Activated CD4-positive, alpha-beta T cell treated with anti-CD3 and anti-CD28 coated beads, Interleukin-2, amount 50 U/mL, for 4 hours (primary cell): ENCODE results near the gene APOBEC3B.
"Not testable (repeated sequence)": the region's sequence is repeated elsewhere in the genome, so short reads cannot be mapped to it uniquely, and the experiment has no call there.

Experiments used
- DNase-seq, 2 experiments: peaks; one replicate each; pipeline ENCODE4 v3.0.0-alpha.2; 2020

The APOBEC3B gene

GRCh38 chr22:38968801-38969200 lies 13.3 kb upstream of the APOBEC3B start:
- DNase-seq = no peak

- DNase-seq = no peak
These were observed 11.6 kb upstream of the APOBEC3B start for GRCh38 chr22:38970551-38970950.

- no peak for DNase-seq
These were observed 10.9 kb upstream of the APOBEC3B start for GRCh38 chr22:38971202-38971601.

- DNase-seq = no peak
These were observed 10.4 kb upstream of the APOBEC3B start for GRCh38 chr22:38971791-38972190.

DNA sequence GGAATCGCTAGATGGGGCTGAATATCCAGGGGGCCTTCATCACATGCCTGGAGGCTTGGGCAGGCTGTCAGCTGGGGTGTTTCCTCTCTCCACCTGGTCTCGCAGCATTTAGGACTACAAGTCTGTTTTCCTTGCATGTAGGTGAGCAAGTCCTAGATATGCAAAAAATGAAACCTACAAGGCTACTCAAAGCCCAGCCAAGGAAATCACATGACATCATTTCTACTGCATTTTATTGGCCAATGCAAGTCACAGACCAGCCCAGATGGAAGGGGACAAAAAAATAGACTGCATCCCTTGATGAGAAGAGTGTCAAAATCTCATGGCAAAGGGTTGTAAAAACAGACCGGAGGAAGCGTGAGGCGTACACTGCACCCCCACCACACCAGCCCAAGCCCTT lies 9.6 kb upstream of the APOBEC3B start:
- DNase-seq = no peak

GRCh38 chr22:38973289-38974169 lies 8.6 kb upstream of the APOBEC3B start:
- DNase-seq = peak; percentile 26 to 31

DNA sequence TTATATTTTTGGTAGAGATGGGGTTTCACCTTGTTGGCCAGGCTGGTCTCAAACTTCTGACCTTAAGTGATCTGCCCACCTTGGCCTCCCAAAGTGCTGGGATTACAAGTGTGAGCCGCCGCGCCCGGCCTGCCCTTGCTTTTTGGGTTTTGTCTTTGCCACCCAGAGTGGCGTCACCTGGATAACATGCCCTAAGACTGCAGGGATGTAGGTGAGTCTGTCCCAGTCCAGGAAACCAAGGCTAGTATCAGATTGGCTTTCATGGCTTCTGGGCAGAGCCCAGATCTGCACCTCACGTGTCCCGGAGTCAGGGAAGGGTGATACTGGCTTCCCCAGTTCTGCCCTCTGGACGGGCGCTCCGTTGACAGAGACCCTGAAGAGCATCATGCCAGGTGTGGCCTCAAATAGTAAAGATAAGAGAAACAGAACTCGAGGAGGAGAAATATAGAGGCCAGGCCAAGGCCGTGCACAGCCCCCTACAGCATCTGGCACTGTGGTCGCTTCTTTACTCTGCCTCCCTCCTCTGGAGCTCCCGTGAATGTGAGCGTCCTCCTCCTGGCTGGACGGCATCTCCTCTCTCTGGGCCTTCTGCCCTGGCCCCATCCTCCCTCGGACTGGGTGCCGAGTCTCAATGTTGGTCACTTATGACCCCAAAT lies 7.8 kb upstream of the APOBEC3B start:
- DNase-seq = no peak

GRCh38 chr22:38974826-38975175 lies 7.3 kb upstream of the APOBEC3B start:
- DNase-seq = no peak

DNA sequence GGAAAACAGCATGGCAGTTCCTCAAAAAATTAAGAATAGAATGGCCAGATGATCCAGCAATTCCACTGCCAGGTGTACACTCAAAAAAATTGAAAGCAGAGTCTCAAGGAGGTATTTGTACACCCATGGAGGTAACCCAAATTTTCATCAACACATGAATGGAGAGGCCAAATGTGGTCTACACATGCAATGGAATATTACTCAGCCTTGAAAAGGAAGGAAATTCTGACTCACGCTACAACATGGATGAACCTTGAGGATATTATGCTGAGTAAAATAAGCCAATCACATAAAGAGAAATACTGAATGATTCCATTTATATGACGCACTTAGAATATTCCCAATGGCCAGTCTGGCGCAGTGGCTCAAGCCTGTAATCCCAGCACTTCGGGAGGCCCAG lies 4.9 kb upstream of the APOBEC3B start:
- not testable (repeated sequence) for DNase-seq

GRCh38 chr22:38980587-38980986 lies 1.6 kb upstream of the APOBEC3B start:
- DNase-seq = not testable (repeated sequence)

DNA sequence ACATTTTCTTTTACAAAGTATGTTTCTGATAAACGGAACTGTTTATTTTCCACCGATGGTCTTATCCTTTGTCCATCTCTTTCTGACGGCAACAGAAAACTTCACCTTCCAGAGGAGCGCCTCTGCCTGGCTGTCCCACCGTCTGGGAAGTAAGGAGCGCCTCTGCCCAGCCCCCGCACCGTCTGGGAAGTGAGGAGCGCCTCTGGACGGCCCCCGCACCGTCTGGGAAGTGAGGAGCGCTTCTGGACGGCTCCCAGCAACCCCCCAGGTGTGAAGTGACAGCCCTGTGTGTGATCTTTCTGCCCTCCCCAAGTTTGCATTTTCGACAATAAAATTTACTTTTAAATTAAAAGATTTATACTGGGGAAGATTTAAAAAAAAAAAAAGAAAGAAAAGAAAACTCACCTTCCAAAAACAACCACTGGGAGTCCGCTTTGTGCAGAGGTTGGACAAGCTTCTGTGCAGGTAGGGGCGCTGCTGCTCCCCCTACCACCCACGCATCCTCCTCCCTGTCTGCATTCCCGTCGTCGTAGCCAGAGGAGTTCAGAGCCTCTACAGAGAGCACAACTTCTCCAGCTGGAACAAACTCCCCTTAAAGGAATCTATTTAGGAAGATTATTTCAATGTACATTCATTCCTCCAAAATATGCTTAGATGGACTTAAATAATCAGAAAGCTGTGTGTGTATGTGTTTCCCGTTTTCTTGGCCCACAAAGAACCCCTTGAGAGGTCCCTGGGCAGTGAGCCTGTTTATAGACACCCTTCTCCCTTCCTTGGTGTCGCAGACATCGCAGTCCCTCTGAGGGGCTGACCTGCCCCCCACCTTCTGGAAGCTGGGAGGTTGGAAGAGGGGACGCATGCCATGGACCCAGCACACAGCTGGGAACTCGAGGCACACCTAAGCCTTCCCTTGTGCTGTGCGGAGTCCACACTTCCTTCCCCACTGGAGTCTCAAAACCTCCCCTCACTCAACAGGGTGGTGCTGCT lies 849 bp upstream of the APOBEC3B start:
- no peak for DNase-seq

DNA sequence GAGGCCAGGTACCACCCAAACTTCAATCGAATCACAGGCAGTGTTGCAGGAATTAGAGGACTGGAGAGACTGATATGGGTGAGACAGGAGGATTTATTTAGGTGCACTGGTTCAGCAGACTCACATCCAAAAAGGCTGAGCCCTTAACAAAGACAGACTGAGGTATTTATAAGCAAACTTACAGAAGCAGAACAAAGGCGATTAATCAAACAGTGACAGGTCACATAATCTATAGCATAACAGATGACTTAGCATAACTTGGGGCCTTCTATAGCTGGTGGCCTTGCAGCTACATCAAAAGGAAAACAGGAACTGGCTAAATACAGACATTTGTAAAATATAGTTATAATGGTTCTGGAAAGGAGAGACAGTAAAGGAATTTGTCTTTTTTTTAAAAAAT lies 2.1 kb downstream of the APOBEC3B start:
- no peak for DNase-seq

DNA sequence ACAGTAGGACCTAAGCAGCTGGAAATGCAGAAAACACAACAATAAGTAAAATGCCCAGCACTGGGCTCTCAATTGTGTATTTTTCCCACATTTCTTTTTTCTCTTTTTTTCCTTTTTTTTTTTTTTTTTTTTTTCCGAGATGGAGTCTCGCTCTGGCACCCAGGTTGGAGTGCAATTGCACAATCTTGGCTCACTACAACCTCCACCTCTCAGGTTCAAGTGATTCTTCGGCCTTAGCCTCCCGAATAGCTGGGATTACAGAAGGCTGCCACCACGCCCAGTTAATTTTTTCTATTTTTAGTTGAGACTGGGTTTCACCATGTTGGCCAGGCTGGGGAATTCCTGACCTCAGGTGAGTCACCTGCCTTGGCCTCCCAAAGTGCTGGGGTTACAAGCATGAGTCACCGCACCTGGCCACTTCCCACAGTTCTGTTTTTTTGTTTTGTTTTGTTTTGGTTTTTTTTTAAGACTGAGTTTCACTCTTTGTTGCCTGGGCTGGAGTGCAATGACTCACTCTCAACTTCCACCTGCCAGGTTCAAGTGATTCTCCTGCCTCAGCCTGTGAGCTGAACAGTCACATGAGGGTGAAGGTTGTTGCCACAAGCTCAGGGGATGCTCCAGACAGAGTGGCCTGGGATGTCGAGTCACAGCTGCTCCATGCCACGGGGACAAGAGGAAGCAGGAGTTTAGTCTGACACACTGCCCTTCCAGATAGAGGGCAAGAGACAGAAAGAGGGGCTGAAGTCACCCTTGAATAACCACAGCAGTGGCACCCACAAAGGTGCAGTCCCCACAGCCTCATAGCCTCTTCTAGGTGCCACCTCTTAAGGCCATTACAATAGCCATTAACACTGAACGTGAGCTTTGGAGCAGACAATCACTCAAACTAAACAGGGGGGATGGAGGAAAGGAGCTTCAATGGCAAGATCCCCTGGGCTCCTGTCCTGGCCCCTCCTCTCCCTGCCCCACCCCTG lies 2.9 kb downstream of the APOBEC3B start:
- DNase-seq = peak; percentile 61 to 73

DNA sequence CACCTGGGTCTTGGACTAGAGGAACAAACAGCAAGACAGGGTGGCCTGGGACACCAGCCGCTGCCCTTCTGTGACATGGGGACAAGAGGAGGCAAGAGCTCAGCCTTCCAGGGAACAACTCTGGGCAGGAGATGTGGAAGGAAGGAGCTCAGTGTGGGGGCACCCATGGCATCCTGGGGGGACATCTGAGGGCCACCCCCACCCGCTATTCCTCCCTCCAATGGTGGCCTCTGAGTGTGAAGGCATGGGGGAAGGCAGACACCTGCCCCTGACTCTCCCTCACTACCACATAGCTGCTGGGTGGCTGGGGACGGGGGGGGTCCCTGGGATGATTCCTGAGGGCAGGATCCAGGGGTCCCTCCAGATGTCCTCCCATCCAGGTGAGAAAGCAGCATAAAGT lies 4.5 kb downstream of the APOBEC3B start:
- no peak for DNase-seq

DNA sequence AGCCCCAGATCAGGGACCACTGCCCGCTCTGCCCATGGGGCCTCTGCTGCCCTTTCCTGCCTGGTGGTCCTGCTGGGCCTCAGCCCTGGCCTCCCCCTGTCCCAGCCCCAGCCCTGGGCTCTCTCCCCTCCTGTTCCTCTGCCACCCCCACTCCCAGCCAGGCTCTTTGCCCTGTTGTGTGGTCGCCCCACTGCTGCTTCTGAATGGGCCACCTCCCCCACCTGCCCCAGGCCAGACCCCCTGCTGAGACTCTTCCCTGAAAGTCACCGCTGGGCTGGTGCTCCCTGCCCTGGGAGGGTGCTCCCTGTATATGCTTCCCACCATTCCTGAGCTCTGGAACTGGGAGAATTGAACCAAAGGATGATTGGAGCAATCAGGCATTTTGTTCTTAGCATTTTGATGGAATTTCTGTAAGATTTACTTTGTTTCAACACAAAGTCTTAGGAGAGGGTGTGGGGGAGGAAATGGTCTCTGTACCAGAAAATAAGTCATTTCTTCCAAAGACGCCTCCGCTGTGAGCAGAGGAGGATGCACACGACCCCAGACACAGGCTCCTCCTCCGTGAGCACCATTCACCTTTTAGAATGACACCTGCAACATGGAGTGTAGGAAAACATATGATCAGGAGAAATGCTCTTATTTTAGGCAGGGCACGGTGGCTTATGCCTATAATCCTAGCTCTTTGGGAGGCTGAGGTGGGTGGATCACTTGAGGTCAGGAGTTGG lies 5.2 kb downstream of the APOBEC3B start:
- DNase-seq = no peak

GRCh38 chr22:38989466-38989865 lies 7.3 kb downstream of the APOBEC3B start:
- no peak for DNase-seq

- not testable (repeated sequence) for DNase-seq
These were observed 10.8 kb downstream of the APOBEC3B start for GRCh38 chr22:38992871-38993371.

DNA sequence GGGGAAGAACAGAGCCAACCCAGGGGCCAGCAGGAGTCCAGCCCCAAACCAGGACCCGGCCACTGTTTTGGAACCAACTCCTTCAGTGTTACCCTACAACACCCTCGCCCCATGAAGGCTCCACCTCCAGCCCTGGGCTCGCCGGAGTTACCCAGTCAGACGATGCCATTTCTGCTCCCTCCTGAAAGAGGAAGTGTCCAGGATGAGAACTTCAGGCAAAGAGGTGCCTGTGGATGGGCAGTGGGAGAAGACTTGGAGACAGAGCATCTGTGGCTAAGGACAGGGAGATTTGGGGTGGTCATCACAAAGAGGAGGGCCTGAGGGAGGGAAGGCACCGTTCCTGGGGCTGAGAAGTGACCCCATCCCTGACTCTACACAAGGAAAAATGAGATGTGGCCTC lies 14.0 kb downstream of the APOBEC3B start:
- DNase-seq = no peak

DNA sequence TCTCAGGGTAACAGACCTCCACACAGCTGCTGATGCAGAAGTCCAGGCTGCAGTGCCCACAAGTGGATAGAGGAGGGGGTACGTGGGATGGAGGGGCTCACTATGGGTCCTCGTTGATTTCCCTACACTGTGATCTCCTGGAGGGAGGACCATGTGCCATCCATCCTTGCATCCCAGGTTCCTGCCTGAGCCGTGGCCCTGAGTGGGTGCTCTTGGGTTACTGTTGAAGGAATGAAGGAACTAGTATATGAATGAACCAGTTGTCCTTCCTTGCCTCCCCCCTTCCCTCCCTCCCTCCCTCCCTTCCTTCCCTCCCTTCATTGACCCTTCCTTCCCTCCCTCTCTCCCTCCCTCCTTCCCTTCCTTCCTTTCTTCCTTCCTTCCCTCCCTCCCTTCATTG lies 15.4 kb downstream of the APOBEC3B start:
- no peak for DNase-seq

GRCh38 chr22:39003165-39003638 lies 21.1 kb downstream of the APOBEC3B start:
- DNase-seq = peak; percentile 60 to 61

DNA sequence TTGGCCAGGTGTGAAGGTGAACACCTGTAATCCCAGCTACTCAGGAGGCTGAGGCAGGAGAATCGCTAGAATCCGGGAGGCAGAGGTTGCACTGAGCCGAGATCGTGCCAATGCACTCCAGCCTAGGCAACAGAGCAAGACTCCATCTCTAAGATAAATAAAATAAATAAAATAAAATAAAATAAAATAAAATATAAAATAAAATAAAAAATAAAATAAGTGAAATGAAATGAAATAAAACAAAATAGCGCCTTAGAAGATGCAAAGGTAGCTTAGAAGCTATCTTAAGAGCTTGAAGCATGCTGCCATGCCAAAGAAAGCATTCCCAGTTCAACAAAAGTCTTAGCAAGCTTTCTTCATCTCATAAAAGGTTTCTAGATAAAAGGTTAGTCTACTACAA lies 25.0 kb downstream of the APOBEC3B start:
- no peak for DNase-seq
